ENCODE measurements around the gene ALG1L2. TPM values are rescaled to one million over a fixed set of nuclear protein-coding genes. Genes with fewer than 3 reads are reported as not detected.
A peak's percentile ranks its signal among the peaks of the same experiment; 100 is the strongest.
"Not testable (repeated sequence)": the region's sequence is repeated elsewhere in the genome, so short reads cannot be mapped to it uniquely, and the experiment has no call there.

The ALG1L2 gene
- total and polyA plus RNA-seq, 7 donors, result 0.20 TPM; not detected in 6

GRCh38 chr3:130097096-130097495 is 15.5 kb downstream of the ALG1L2 start:
- peak; percentile 61 for DNase-seq
- not testable (repeated sequence) for H3K36me3 ChIP-seq, H3K27ac ChIP-seq, H3K9me3 ChIP-seq, H3K4me1 ChIP-seq, H3K4me3 ChIP-seq
- 91 to 94% methylated on average over 8 of the region's 8 CpGs for WGBS, 2 donors
- intact Hi-C loops (cut with DNase I), result loop anchor here (10.0 kb wide), 1 partner anchor 152 kb away; no protein-coding TSS in a partner anchor
- peaks cover 2 to 12% (median 7%) of the 10 kb centered on the region in 3 donors for H3K27me3 ChIP-seq

- peak; percentile 42 for DNase-seq
- not testable (repeated sequence) for H3K4me1 ChIP-seq, H3K36me3 ChIP-seq, H3K9me3 ChIP-seq, H3K4me3 ChIP-seq, H3K27ac ChIP-seq
- H3K27me3 ChIP-seq, result peaks cover 2 to 12% (median 7%) of the 10 kb centered on the region in 3 donors
- intact Hi-C loops (cut with DNase I), result loop anchor here (10.0 kb wide), 1 partner anchor 153 kb away; no protein-coding TSS in a partner anchor
- WGBS, 2 donors, result 29 to 51% methylated on average over 14 to 15 of the region's 16 CpGs
- TF ChIP-seq CTCF (IDR thresholded peaks at IDR 0.05), result peak in 2 of 4 experiments; percentile 18 to 35
Observed at GRCh38 chr3:130097690-130098638, 16.3 kb downstream of the ALG1L2 start.

- intact Hi-C loops (cut with DNase I), result loop anchor here (10.0 kb wide), 1 partner anchor 154 kb away; no protein-coding TSS in a partner anchor
- 51 to 74% methylated on average over 19 of the region's 19 CpGs for WGBS, 2 donors
Observed at GRCh38 chr3:130098639-130099385, 17.2 kb downstream of the ALG1L2 start.

GRCh38 chr3:130102545-130102944 is 20.9 kb downstream of the ALG1L2 start:
- intact Hi-C loops (cut with DNase I); H3K4me3 ChIP-seq; H3K9me3 ChIP-seq; H3K36me3 ChIP-seq; H3K4me1 ChIP-seq; H3K27ac ChIP-seq; H3K27me3 ChIP-seq; DNase-seq: not testable (repeated sequence)
- WGBS, 2 donors, result 95% methylated on average over 19 of the region's 19 CpGs

More at GRCh38 chr3:130098639-130099385, 17.2 kb downstream of the ALG1L2 start:
- H3K27ac ChIP-seq, DNase-seq, H3K36me3 ChIP-seq, H3K9me3 ChIP-seq, H3K4me3 ChIP-seq, H3K4me1 ChIP-seq: not testable (repeated sequence)
- H3K27me3 ChIP-seq, result peaks cover 2 to 11% (median 5%) of the 10 kb centered on the region in 3 donors

GRCh38 chr3:130104191-130104590 is 22.6 kb downstream of the ALG1L2 start:
- DNase-seq; H3K4me1 ChIP-seq; H3K27ac ChIP-seq; H3K4me3 ChIP-seq; H3K27me3 ChIP-seq; H3K9me3 ChIP-seq; H3K36me3 ChIP-seq; intact Hi-C loops (cut with DNase I): not testable (repeated sequence)
- WGBS, 2 donors, result 89 to 92% methylated on average over 14 of the region's 14 CpGs

GRCh38 chr3:130107333-130107995 is 25.8 kb downstream of the ALG1L2 start:
- H3K27ac ChIP-seq; H3K36me3 ChIP-seq; DNase-seq; H3K27me3 ChIP-seq; H3K4me3 ChIP-seq; H3K9me3 ChIP-seq; intact Hi-C loops (cut with DNase I): not testable (repeated sequence)
- H3K4me1 ChIP-seq, result peaks cover 0 to 12% (median 10%) of the 10 kb centered on the region in 4 donors
- WGBS, 2 donors, result 86 to 94% methylated on average over 13 of the region's 13 CpGs

GRCh38 chr3:130108836-130109585 is 27.4 kb downstream of the ALG1L2 start:
- H3K27me3 ChIP-seq; H3K36me3 ChIP-seq; DNase-seq; intact Hi-C loops (cut with DNase I); H3K9me3 ChIP-seq; H3K4me3 ChIP-seq; H3K27ac ChIP-seq: not testable (repeated sequence)
- WGBS, 2 donors, result 92 to 93% methylated on average over 16 of the region's 16 CpGs
- peaks cover 0 to 17% (median 14%) of the 10 kb centered on the region in 4 donors for H3K4me1 ChIP-seq

- Histone ChIP-seq H3K4me3 (peak overlapping the region; percentile 69 to 86 (median 78)), H3K4me1 (peaks cover 0 to 17% (median 14%) of the 10 kb centered on the region in 4 donors), H3K27ac (peak overlapping the region; percentile 85 to 89 (median 86))
- 4 to 8% methylated on average over 19 of the region's 19 CpGs for WGBS, 2 donors
- intact Hi-C loops (cut with DNase I); H3K9me3 ChIP-seq; H3K27me3 ChIP-seq; DNase-seq; H3K36me3 ChIP-seq: not testable (repeated sequence)
Observed at GRCh38 chr3:130110386-130111169, 28.9 kb downstream of the ALG1L2 start.

All from sigmoid colon (tissue), 7 donors.